ENCODE results near the gene SRD5A1.

DNA sequence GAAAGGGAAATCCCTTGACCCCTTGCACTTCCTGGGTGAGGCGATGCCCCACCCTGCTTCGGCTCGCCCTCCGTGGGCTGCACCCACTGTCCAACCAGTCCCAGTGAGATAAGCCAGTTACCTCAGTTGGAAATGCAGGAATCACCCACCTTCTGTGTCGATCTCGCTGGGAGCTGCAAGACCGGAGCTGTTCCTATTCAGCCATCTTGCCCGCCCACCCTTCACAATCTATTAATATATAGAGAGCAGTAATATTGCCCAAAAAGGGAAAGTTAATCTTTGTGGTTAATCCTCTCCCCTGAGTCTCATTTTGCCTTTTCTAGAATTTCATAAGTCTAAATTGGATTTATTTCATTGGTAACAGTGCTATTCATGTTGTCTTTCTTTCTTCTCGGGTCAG lies 16.4 kb downstream of the SRD5A1 start:
- TF ChIP-seq, protein P1, sequence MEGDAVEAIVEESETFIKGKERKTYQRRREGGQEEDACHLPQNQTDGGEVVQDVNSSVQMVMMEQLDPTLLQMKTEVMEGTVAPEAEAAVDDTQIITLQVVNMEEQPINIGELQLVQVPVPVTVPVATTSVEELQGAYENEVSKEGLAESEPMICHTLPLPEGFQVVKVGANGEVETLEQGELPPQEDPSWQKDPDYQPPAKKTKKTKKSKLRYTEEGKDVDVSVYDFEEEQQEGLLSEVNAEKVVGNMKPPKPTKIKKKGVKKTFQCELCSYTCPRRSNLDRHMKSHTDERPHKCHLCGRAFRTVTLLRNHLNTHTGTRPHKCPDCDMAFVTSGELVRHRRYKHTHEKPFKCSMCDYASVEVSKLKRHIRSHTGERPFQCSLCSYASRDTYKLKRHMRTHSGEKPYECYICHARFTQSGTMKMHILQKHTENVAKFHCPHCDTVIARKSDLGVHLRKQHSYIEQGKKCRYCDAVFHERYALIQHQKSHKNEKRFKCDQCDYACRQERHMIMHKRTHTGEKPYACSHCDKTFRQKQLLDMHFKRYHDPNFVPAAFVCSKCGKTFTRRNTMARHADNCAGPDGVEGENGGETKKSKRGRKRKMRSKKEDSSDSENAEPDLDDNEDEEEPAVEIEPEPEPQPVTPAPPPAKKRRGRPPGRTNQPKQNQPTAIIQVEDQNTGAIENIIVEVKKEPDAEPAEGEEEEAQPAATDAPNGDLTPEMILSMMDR (IDR thresholded peaks at IDR 0.05 in 2 of 3, conservative IDR thresholded peaks at IDR 0.05 in 1 of 3; ENCODE audit: borderline replicate concordance in 1 of 3, insufficient read depth in 1 of 3, low read depth in 2 of 3, low read length in 2 of 3) = no peak
- TF ChIP-seq SIN3A (IDR thresholded peaks at IDR 0.05; ENCODE audit: low read depth) = no peak
- no peak for TF ChIP-seq POLR2AphosphoS5 (IDR thresholded peaks at IDR 0.05; ENCODE audit: low read depth, low read length)
- no peak for TF ChIP-seq JUND (IDR thresholded peaks at IDR 0.05)
- TF ChIP-seq, protein P2, sequence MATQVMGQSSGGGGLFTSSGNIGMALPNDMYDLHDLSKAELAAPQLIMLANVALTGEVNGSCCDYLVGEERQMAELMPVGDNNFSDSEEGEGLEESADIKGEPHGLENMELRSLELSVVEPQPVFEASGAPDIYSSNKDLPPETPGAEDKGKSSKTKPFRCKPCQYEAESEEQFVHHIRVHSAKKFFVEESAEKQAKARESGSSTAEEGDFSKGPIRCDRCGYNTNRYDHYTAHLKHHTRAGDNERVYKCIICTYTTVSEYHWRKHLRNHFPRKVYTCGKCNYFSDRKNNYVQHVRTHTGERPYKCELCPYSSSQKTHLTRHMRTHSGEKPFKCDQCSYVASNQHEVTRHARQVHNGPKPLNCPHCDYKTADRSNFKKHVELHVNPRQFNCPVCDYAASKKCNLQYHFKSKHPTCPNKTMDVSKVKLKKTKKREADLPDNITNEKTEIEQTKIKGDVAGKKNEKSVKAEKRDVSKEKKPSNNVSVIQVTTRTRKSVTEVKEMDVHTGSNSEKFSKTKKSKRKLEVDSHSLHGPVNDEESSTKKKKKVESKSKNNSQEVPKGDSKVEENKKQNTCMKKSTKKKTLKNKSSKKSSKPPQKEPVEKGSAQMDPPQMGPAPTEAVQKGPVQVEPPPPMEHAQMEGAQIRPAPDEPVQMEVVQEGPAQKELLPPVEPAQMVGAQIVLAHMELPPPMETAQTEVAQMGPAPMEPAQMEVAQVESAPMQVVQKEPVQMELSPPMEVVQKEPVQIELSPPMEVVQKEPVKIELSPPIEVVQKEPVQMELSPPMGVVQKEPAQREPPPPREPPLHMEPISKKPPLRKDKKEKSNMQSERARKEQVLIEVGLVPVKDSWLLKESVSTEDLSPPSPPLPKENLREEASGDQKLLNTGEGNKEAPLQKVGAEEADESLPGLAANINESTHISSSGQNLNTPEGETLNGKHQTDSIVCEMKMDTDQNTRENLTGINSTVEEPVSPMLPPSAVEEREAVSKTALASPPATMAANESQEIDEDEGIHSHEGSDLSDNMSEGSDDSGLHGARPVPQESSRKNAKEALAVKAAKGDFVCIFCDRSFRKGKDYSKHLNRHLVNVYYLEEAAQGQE (IDR thresholded peaks at IDR 0.05; ENCODE audit: low read depth) = no peak
- TF ChIP-seq POLR2A (IDR thresholded peaks at IDR 0.05; ENCODE audit: borderline replicate concordance, extremely low read depth, insufficient read depth, insufficient read length) = no peak
- TF ChIP-seq EZH2 (IDR thresholded peaks at IDR 0.05) = no peak
- TF ChIP-seq RAD21 (IDR thresholded peaks at IDR 0.05; ENCODE audit: low read depth) = no peak
- TF ChIP-seq ZBTB33 (IDR thresholded peaks at IDR 0.05; ENCODE audit: extremely low read depth, insufficient replicate concordance, low read length) = no peak
- TF ChIP-seq CEBPB (IDR thresholded peaks at IDR 0.05; ENCODE audit: low read depth) = no peak
- TF ChIP-seq ZNF274 (IDR thresholded peaks at IDR 0.05; ENCODE audit: low read depth, low read length) = no peak
- TF ChIP-seq, protein P3, sequence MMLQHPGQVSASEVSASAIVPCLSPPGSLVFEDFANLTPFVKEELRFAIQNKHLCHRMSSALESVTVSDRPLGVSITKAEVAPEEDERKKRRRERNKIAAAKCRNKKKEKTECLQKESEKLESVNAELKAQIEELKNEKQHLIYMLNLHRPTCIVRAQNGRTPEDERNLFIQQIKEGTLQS (IDR thresholded peaks at IDR 0.05) = no peak
- TF ChIP-seq ELF1 (IDR thresholded peaks at IDR 0.05; ENCODE audit: borderline replicate concordance, low read depth) = no peak

Measured in HCT116 (cell line).